DMS114 treated with DMSO at 0.1 percent for 48 hours (cell line): ENCODE data around the gene CEBPA.

ENCODE experiments used
- DNase-seq: peaks from one replicate; lab custom pipeline; 2025; ENCODE audit not compliant: unreplicated experiment; lab: John Stamatoyannopoulos, UW

Gene CEBPA

GRCh38 chr19:33273881-33274662 is 28.3 kb downstream of the CEBPA start:
- DNase-seq = no peak

GRCh38 chr19:33273065-33273736 is 29.1 kb downstream of the CEBPA start:
- DNase-seq = no peak

- DNase-seq = no peak
Observed at GRCh38 chr19:33271246-33272021, 30.9 kb downstream of the CEBPA start.

GRCh38 chr19:33270769-33271168 is 31.6 kb downstream of the CEBPA start:
- no peak for DNase-seq

- DNase-seq = no peak
Observed at GRCh38 chr19:33269016-33269415, 33.3 kb downstream of the CEBPA start.

- DNase-seq = no peak
Observed at GRCh38 chr19:33268162-33268991, 34.0 kb downstream of the CEBPA start.

GRCh38 chr19:33267706-33268105 is 34.6 kb downstream of the CEBPA start:
- DNase-seq = no peak

GRCh38 chr19:33266974-33267484 is 35.3 kb downstream of the CEBPA start:
- DNase-seq = no peak

GRCh38 chr19:33264881-33265445 is 37.4 kb downstream of the CEBPA start:
- no peak for DNase-seq

- DNase-seq = no peak
Observed at GRCh38 chr19:33263325-33264023, 38.9 kb downstream of the CEBPA start.

GRCh38 chr19:33261511-33262189 is 40.7 kb downstream of the CEBPA start:
- DNase-seq = no peak

GRCh38 chr19:33260628-33261418 is 41.5 kb downstream of the CEBPA start:
- no peak for DNase-seq

GRCh38 chr19:33259539-33259938 is 42.8 kb downstream of the CEBPA start:
- no peak for DNase-seq

- no peak for DNase-seq
Observed at GRCh38 chr19:33257828-33258227, 44.5 kb downstream of the CEBPA start.

- DNase-seq = no peak
Observed at GRCh38 chr19:33256261-33256660, 46.1 kb downstream of the CEBPA start.

- no peak for DNase-seq
Observed at GRCh38 chr19:33255781-33256180, 46.6 kb downstream of the CEBPA start.

- no peak for DNase-seq
Observed at GRCh38 chr19:33254245-33254824, 48.0 kb downstream of the CEBPA start.

GRCh38 chr19:33252971-33253370 is 49.4 kb downstream of the CEBPA start:
- DNase-seq = no peak
